ENCODE measurements around the gene SURF6. TPM values are rescaled to one million over a fixed set of nuclear protein-coding genes. Genes with fewer than 3 reads are reported as not detected.
"Not testable (repeated sequence)": the region's sequence is repeated elsewhere in the genome, so short reads cannot be mapped to it uniquely, and the experiment has no call there.

SURF6 gene
- total RNA-seq, 4 donors from 2014 or later, result 21.6 to 36.3 (median 31.5) TPM

GRCh38 chr9:133304477-133305377 lies 31.3 kb downstream of the SURF6 start:
- no peaks in the 10 kb centered on the region for H3K36me3 ChIP-seq
- no peak for DNase-seq (ENCODE audit: low spot score in 2 of 2)
- no peak overlapping the region for H3K27ac ChIP-seq
- H3K4me3 ChIP-seq, result no peak overlapping the region
- peaks cover 0 to 2% (median 0%) of the 10 kb centered on the region in 4 donors for H3K9me3 ChIP-seq
- H3K27me3 ChIP-seq, result no peaks in the 10 kb centered on the region
- TF ChIP-seq, protein P1, sequence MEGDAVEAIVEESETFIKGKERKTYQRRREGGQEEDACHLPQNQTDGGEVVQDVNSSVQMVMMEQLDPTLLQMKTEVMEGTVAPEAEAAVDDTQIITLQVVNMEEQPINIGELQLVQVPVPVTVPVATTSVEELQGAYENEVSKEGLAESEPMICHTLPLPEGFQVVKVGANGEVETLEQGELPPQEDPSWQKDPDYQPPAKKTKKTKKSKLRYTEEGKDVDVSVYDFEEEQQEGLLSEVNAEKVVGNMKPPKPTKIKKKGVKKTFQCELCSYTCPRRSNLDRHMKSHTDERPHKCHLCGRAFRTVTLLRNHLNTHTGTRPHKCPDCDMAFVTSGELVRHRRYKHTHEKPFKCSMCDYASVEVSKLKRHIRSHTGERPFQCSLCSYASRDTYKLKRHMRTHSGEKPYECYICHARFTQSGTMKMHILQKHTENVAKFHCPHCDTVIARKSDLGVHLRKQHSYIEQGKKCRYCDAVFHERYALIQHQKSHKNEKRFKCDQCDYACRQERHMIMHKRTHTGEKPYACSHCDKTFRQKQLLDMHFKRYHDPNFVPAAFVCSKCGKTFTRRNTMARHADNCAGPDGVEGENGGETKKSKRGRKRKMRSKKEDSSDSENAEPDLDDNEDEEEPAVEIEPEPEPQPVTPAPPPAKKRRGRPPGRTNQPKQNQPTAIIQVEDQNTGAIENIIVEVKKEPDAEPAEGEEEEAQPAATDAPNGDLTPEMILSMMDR (IDR thresholded peaks at IDR 0.05), result no peak
- TF ChIP-seq POLR2A (IDR thresholded peaks at IDR 0.05) (no peak), EP300 (IDR thresholded peaks at IDR 0.05) (no peak)
- WGBS, 2 donors, result 77 to 87% methylated on average over 31 to 38 of the region's 38 CpGs
- H3K4me1 ChIP-seq, result no peaks in the 10 kb centered on the region

- TF ChIP-seq EP300 (IDR thresholded peaks at IDR 0.05), result no peak
- TF ChIP-seq POLR2A (IDR thresholded peaks at IDR 0.05), result no peak
- TF ChIP-seq, protein P1 (IDR thresholded peaks at IDR 0.05), result no peak
- Histone ChIP-seq H3K27me3 (no peaks in the 10 kb centered on the region), H3K36me3 (no peaks in the 10 kb centered on the region), H3K4me3 (no peak overlapping the region), H3K4me1 (no peaks in the 10 kb centered on the region), H3K9me3 (no peaks in the 10 kb centered on the region), H3K27ac (no peak overlapping the region)
- DNase-seq (ENCODE audit: low spot score in 2 of 2), result no peak
- 44 to 52% methylated on average over 13 of the region's 13 CpGs for WGBS, 2 donors
Measured at GRCh38 chr9:133304158-133304470, 31.9 kb downstream of the SURF6 start.

- no peak for DNase-seq (ENCODE audit: low spot score in 2 of 2)
- no peak for TF ChIP-seq POLR2A (IDR thresholded peaks at IDR 0.05)
- TF ChIP-seq, protein P1 (IDR thresholded peaks at IDR 0.05), result no peak
- no peak for TF ChIP-seq EP300 (IDR thresholded peaks at IDR 0.05)
- no peaks in the 10 kb centered on the region for H3K27me3 ChIP-seq
- no peak overlapping the region for H3K4me3 ChIP-seq
- H3K27ac ChIP-seq, result no peak overlapping the region
- H3K4me1 ChIP-seq, result no peaks in the 10 kb centered on the region
- WGBS, 2 donors, result 75 to 77% methylated on average over 21 to 26 of the region's 26 CpGs
- no peaks in the 10 kb centered on the region for H3K36me3 ChIP-seq
- H3K9me3 ChIP-seq, result no peaks in the 10 kb centered on the region
Measured at GRCh38 chr9:133303266-133304157, 32.5 kb downstream of the SURF6 start.

GRCh38 chr9:133301253-133302230 lies 34.4 kb downstream of the SURF6 start:
- DNase-seq (ENCODE audit: low spot score in 2 of 2), result no peak
- whole genome bisulfite sequencing, 2 donors, result 91 to 93% methylated on average over 13 of the region's 13 CpGs

GRCh38 chr9:133299996-133300395 lies 36.0 kb downstream of the SURF6 start:
- H3K36me3 ChIP-seq; DNase-seq (ENCODE audit: low spot score in 2 of 2); H3K9me3 ChIP-seq; H3K27me3 ChIP-seq; H3K4me1 ChIP-seq; H3K27ac ChIP-seq; H3K4me3 ChIP-seq: not testable (repeated sequence)
- 60 to 63% methylated on average over 16 of the region's 16 CpGs for WGBS, 2 donors

More at GRCh38 chr9:133301253-133302230, 34.4 kb downstream of the SURF6 start:
- H3K4me3 ChIP-seq, result no peak overlapping the region
- H3K9me3 ChIP-seq, result no peaks in the 10 kb centered on the region
- H3K36me3 ChIP-seq, result no peaks in the 10 kb centered on the region
- no peak overlapping the region for H3K27ac ChIP-seq
- no peaks in the 10 kb centered on the region for H3K4me1 ChIP-seq
- TF ChIP-seq, protein P1 (IDR thresholded peaks at IDR 0.05), result no peak
- no peak for TF ChIP-seq POLR2A (IDR thresholded peaks at IDR 0.05)
- TF ChIP-seq EP300 (IDR thresholded peaks at IDR 0.05), result no peak
- no peaks in the 10 kb centered on the region for H3K27me3 ChIP-seq
